HFF-Myc (cell line): Measurements from ENCODE around the gene MLXIP.

Experiments used
- DNase-seq: peaks from one replicate; pipeline ENCODE4 v3.0.0-alpha.2; 2011; ENCODE audit warnings: low read depth; ENCODE audit errors: extremely low read depth
- H3K4me3 ChIP-seq: replicated peaks from 2 replicates; pipeline ENCODE4 v1.5.1; 2011; ENCODE audit warnings: low read depth, mild to moderate bottlenecking, control low read depth, low read length
- CTCF ChIP-seq: IDR thresholded peaks from 2 replicates; pipeline ENCODE4 v1.5.1; 2012; ENCODE audit warnings: mild to moderate bottlenecking, low read depth, low read length, control low read depth; ENCODE audit errors: missing control alignments

The MLXIP gene

GRCh38 chr12:122086116-122086515, 7.6 kb downstream of the MLXIP start:
- H3K4me3 ChIP-seq: no peak overlapping the region
- no peak for DNase-seq
- TF ChIP-seq CTCF: no peak

GRCh38 chr12:122086641-122087285, 8.2 kb downstream of the MLXIP start:
- no peak for DNase-seq

GRCh38 chr12:122087431-122088178, 9.0 kb downstream of the MLXIP start:
- H3K4me3 ChIP-seq: no peak overlapping the region
- DNase-seq: no peak
- TF ChIP-seq CTCF: no peak

More at GRCh38 chr12:122086641-122087285, 8.2 kb downstream of the MLXIP start:
- H3K4me3 ChIP-seq: no peak overlapping the region
- no peak for TF ChIP-seq CTCF

GRCh38 chr12:122088179-122088810, 9.7 kb downstream of the MLXIP start:
- DNase-seq: no peak
- TF ChIP-seq CTCF: no peak
- H3K4me3 ChIP-seq: no peak overlapping the region

- DNase-seq: no peak
- TF ChIP-seq CTCF: no peak
- H3K4me3 ChIP-seq: no peak overlapping the region
These were observed 10.5 kb downstream of the MLXIP start for GRCh38 chr12:122089077-122089476.

GRCh38 chr12:122090759-122091515, 12.4 kb downstream of the MLXIP start:
- DNase-seq: no peak
- no peak for TF ChIP-seq CTCF

More at GRCh38 chr12:122090759-122091515, 12.4 kb downstream of the MLXIP start:
- H3K4me3 ChIP-seq: no peak overlapping the region
